Fibroblast of lung (primary cell): ENCODE data around the gene AREL1.

Experiments used
- CTCF ChIP-seq, 2 donors: IDR thresholded peaks in 1 of 2; conservative IDR thresholded peaks in 1 of 2; 1 replicate in 1 of 2; 2 replicates in 1 of 2; pipeline ENCODE4 v1.5.1; 2011 to 2012; ENCODE audit warnings: low read length in 2 of 2, control low read depth in 1 of 2, inconsistent platforms in 1 of 2, low read depth in 1 of 2, mild to moderate bottlenecking in 1 of 2
- EZH2 ChIP-seq: IDR thresholded peaks from 2 replicates; pipeline ENCODE4 v1.5.1; 2012; ENCODE audit warnings: low read length, control low read depth, mild to moderate bottlenecking; ENCODE audit errors: missing control alignments

- TF ChIP-seq CTCF (conservative IDR thresholded peaks at IDR 0.05 in 1 of 2, IDR thresholded peaks at IDR 0.05 in 1 of 2; ENCODE audit: low read depth in 1 of 2, low read length in 2 of 2) (no peak), EZH2 (no peak)
These were observed 10.6 kb downstream of the AREL1 start for GRCh38 chr14:74702293-74702692.
